Heart left ventricle (tissue), 16 donors: ENCODE measurements around the gene TNS3. TPM values are rescaled to one million over a fixed set of nuclear protein-coding genes. Genes with fewer than 3 reads are reported as not detected.

Source experiments
- ATAC-seq, 4 donors: fragments of 200-7000 bp; cut with Tn5 transposase; one replicate each; pipeline ENCODE4 v1.9.1; 2020 to 2022; ENCODE audit warnings: moderate library complexity in 4 of 4, mild to moderate bottlenecking in 3 of 4, moderate number of reproducible peaks in 1 of 4
- DNase-seq, 5 donors: peaks; one replicate each; pipeline ENCODE4 v3.0.0-alpha.2; 2020
- H3K27ac ChIP-seq, 12 donors: fragments of 200-600 bp; sonication (generic) in 4 of 12; one replicate each; pipeline versions ENCODE4 v1.5.0 to v1.8.0; 2016 to 2022; ENCODE audit warnings: mild to moderate bottlenecking in 2 of 12
- H3K27me3 ChIP-seq, 9 donors: fragments of 200-600 bp; sonication (generic) in 2 of 9; one replicate each; pipeline versions ENCODE4 v1.5.1 to v1.8.0; 2016 to 2022; ENCODE audit warnings: mild to moderate bottlenecking in 3 of 9
- H3K36me3 ChIP-seq, 9 donors: fragments of 200-600 bp; sonication (generic) in 2 of 9; one replicate each; pipeline versions ENCODE4 v1.5.0 to v1.8.0; 2018 to 2022; ENCODE audit warnings: mild to moderate bottlenecking in 2 of 9
- H3K4me1 ChIP-seq, 12 donors: fragments of 200-600 bp; sonication (generic) in 4 of 12; one replicate each; pipeline versions ENCODE4 v1.5.0 to v1.8.0; 2016 to 2022; ENCODE audit warnings: mild to moderate bottlenecking in 3 of 12
- H3K4me3 ChIP-seq, 12 donors: fragments of 200-600 bp; sonication (generic) in 4 of 12; one replicate each; pipeline versions ENCODE4 v1.5.0 to v1.8.0; 2017 to 2022; ENCODE audit warnings: mild to moderate bottlenecking in 9 of 12, moderate library complexity in 4 of 12
- H3K9me3 ChIP-seq, 12 donors: fragments of 200-600 bp; sonication (generic) in 4 of 12; one replicate each; pipeline versions ENCODE4 v1.5.0 to v1.8.0; 2016 to 2022; ENCODE audit warnings: mild to moderate bottlenecking in 1 of 12
- CTCF ChIP-seq, 12 donors: fragments of 200-600 bp; sonication (generic) in 4 of 12; IDR thresholded peaks; one replicate each; pipeline versions ENCODE4 v1.5.0 to v1.8.0; 2018 to 2022; ENCODE audit warnings: antibody characterized with exemption in 12 of 12, mild to moderate bottlenecking in 5 of 12
- POLR2A ChIP-seq, 2 donors: fragments of 450-650 bp; IDR thresholded peaks; one replicate each; pipeline ENCODE4 v1.6.1; 2017; ENCODE audit warnings: antibody characterized with exemption in 2 of 2, mild to moderate bottlenecking in 2 of 2, moderate library complexity in 2 of 2
- WGBS, 4 donors: extraction: QIAGEN DNeasy Blood & Tissue Kit in 2 of 4; methylation state at CpG; one replicate each; pipeline versions ENCODE4 v1.1.5 to v1.1.7; 2013 to 2018; 5-methylcytosine and 5-hydroxymethylcytosine counted together
- intact Hi-C, 10 donors: fragments of 100-400 bp; cut with DNase I; formaldehyde crosslinking; loops; one replicate each; pipeline versions ENCODE4 v1.11.1 to v1.14.2; 2022
- polyA plus RNA-seq, 2 donors: library from polyadenylated mRNA; stranded (reverse); fragments of 200-250 nt; gene quantifications; one replicate each; pipeline ENCODE4 v1.2.3, GENCODE V29; 2013
- total RNA-seq, 9 donors: library from RNA; depleted of rRNA in 2 of 9; stranded (reverse); fragments of >200 nt in 2 of 9; fragmentation: NEBNext Ultra II Directional in 3 of 9; extraction: Animal tissue kit (Norgen Biotek cat#: 25700) in 3 of 9; gene quantifications; one replicate each; pipeline versions ENCODE4 v1.1.0 to v1.2.4, GENCODE V29; 2016 to 2023
- donor health status: ischemic (EF 13 %, LVEDD 7.1; RV severe dilation, severe dysfunction).
- donor health status: healthy with polysubstance abuse.
- donor health status: DM: no; HTN: yes; CAD: no.
- donor health status: DM: no; HTN: no; CAD: no.
- donor health status: ischemic (EF 25% LVEDD 6.9; RV normal size, moderate dysfunction).
- donor health status: ischemic (EF 25% LVEDD 5.7; RV mildly dilated, moderate dysfunction).
- donor health status: healthy.
- donor health status: DM: yes; HTN: yes; CAD: no.
- donor health status: ischemic (EF 35%, LVEDD 5.7; RV mildly dilated, moderate dysfunction).
- donor health status: nonischemic (EF 11% LVEDD 7.7; RV severe dilation, severe dysfunction).
- donor health status: DM: yes; HTN: yes; CAD: no.
- donor health status: PGD.
- donor health status: ischemic (EF 29% LVEDD 5.4; RV normal size, mild dysfunction).
- donor health status: nonischemic (EF 23%, LVEDD 6.1; RV moderate dilation, normal function).

TNS3 gene
- total and polyA plus RNA-seq, 11 donors, result 10.1 to 116 (median 32.7) TPM

- 51 to 58% (median 54%) methylated on average over 4 of the region's 4 CpGs for WGBS, 4 donors
- no peaks in the 10 kb centered on the region for H3K9me3 ChIP-seq
- peaks cover 0 to 76% (median 35%) of the 10 kb centered on the region in 12 donors for H3K4me1 ChIP-seq
- TF ChIP-seq CTCF (IDR thresholded peaks at IDR 0.05) (no peak), POLR2A (IDR thresholded peaks at IDR 0.05) (no peak)
- DNase-seq (peak in 1 of 5 donors; percentile 68), ATAC-seq (peak; percentile 33 to 69 (median 62))
- H3K27me3 ChIP-seq, result no peaks in the 10 kb centered on the region
- intact Hi-C loops, result loop anchor here in 5 of 10 donors (5.0 to 10.0 kb wide), 6 partner anchors 86 to 286 kb away; no protein-coding TSS in a partner anchor
- peak overlapping the region; percentile 51 to 93 (median 82) for H3K27ac ChIP-seq
- H3K36me3 ChIP-seq, result no peaks in the 10 kb centered on the region
- no peak overlapping the region for H3K4me3 ChIP-seq
These were observed 11.3 kb downstream of the TNS3 start for GRCh38 chr7:47570649-47571050.

DNA sequence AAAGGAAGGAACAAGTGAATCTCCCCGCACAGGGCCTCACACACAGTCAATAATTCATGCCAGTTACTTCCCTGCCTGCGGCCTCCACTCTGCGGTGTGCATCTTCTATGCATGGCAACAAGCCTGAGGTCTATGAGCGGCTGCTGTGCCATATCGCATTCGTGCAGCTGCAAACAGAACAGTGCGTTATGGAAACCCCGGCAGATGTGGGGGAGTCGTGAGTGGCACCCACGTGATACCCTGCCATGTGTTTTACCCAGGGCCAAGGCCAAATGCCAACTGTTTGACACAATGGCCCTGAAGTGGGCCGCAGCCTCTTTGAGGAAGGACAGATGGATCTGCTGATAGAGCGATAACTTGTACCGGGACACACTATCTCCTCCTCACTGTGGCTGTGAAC, 13.4 kb downstream of the TNS3 start:
- DNase-seq (peak in 1 of 5 donors; percentile 65), ATAC-seq (peak in 3 of 4 donors; percentile 0 to 27 (median 1))
- H3K27me3 ChIP-seq, result no peaks in the 10 kb centered on the region
- H3K36me3 ChIP-seq, result no peaks in the 10 kb centered on the region
- H3K9me3 ChIP-seq, result no peaks in the 10 kb centered on the region
- no peak overlapping the region for H3K27ac ChIP-seq
- TF ChIP-seq POLR2A (IDR thresholded peaks at IDR 0.05), result no peak
- no peak for TF ChIP-seq CTCF (IDR thresholded peaks at IDR 0.05)
- H3K4me1 ChIP-seq, result peaks cover 0 to 56% (median 28%) of the 10 kb centered on the region in 12 donors
- WGBS, 4 donors, result 72 to 80% (median 78%) methylated on average over 13 of the region's 13 CpGs
- H3K4me3 ChIP-seq, result no peak overlapping the region
- intact Hi-C loops, result loop anchor here in 1 of 10 donors (2.0 kb wide), 1 partner anchor 26 kb away; no protein-coding TSS in a partner anchor

GRCh38 chr7:47568056-47568455, 13.9 kb downstream of the TNS3 start:
- H3K27ac ChIP-seq, result no peak overlapping the region
- DNase-seq, result no peak
- intact Hi-C loops, result loop anchor here in 1 of 10 donors (2.0 kb wide), 1 partner anchor 25 kb away; no protein-coding TSS in a partner anchor
- no peaks in the 10 kb centered on the region for H3K36me3 ChIP-seq
- no peak for ATAC-seq
- WGBS, 4 donors, result 89 to 98% (median 96%) methylated on average over 7 of the region's 7 CpGs
- H3K4me1 ChIP-seq, result peaks cover 0 to 51% (median 27%) of the 10 kb centered on the region in 12 donors
- no peak for TF ChIP-seq POLR2A (IDR thresholded peaks at IDR 0.05)
- TF ChIP-seq CTCF (IDR thresholded peaks at IDR 0.05), result no peak
- H3K9me3 ChIP-seq, result no peaks in the 10 kb centered on the region
- no peak overlapping the region for H3K4me3 ChIP-seq
- no peaks in the 10 kb centered on the region for H3K27me3 ChIP-seq

DNA sequence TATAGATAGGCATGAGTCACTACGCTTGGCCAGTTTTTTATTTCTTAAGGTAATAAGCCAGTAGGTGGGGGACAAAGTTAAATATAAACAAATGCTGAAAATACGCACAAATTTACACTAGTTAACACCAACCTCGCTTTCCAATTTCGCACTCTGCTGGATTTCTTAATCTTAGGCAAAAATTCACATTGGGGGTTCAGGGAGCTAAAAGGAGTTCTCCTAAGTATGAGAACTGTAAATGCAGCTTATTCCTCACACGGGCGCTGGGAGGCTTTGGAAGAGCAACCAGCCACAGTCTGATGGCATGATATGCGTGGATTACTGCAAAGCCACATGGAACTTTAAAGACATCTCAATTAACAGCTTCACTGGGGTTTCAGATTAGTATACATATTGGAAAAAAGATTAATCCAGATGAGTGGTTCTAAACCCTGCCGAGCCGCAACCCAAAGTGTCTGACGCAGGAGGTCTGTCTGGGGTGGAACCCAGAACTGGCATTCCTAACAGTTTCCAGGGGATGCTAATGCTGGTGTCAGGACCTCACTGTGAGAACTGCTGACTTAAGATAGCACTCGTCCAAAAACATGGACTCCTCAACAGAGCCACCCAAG, 16.2 kb downstream of the TNS3 start:
- Histone ChIP-seq H3K4me1 (peaks cover 0 to 28% (median 11%) of the 10 kb centered on the region in 12 donors), H3K9me3 (no peaks in the 10 kb centered on the region), H3K36me3 (no peaks in the 10 kb centered on the region), H3K27ac (no peak overlapping the region), H3K27me3 (no peaks in the 10 kb centered on the region), H3K4me3 (no peak overlapping the region)
- no peak for TF ChIP-seq CTCF (IDR thresholded peaks at IDR 0.05)
- no peak for TF ChIP-seq POLR2A (IDR thresholded peaks at IDR 0.05)
- ATAC-seq (no peak), DNase-seq (no peak)
- WGBS, 4 donors, result 89 to 95% (median 92%) methylated on average over 11 of the region's 11 CpGs
- intact Hi-C loops, result no loop called here
